Aortic smooth muscle cell (primary cell): Measurements from ENCODE around the gene GRIN3B. TPM values are rescaled to one million over a fixed set of nuclear protein-coding genes. Genes with fewer than 3 reads are reported as not detected.

Experiments used
- total RNA-seq: library from RNA; depleted of rRNA; stranded (reverse); fragments of >200 nt; gene quantifications from 2 replicates; pipeline ENCODE4 v1.2.3, GENCODE V29; 2014

The GRIN3B gene
- 0.06 TPM in 1 of 2 replicates, not detected in the other for total RNA-seq

GRCh38 chr19:1000095-1000494 lies at the start of gene GRIN3B:
Gene GRIN3B, plus strand, starts transcription at chr19:1000419. Its CDS starts 19 bp downstream, at chr19:1000438.

DNA sequence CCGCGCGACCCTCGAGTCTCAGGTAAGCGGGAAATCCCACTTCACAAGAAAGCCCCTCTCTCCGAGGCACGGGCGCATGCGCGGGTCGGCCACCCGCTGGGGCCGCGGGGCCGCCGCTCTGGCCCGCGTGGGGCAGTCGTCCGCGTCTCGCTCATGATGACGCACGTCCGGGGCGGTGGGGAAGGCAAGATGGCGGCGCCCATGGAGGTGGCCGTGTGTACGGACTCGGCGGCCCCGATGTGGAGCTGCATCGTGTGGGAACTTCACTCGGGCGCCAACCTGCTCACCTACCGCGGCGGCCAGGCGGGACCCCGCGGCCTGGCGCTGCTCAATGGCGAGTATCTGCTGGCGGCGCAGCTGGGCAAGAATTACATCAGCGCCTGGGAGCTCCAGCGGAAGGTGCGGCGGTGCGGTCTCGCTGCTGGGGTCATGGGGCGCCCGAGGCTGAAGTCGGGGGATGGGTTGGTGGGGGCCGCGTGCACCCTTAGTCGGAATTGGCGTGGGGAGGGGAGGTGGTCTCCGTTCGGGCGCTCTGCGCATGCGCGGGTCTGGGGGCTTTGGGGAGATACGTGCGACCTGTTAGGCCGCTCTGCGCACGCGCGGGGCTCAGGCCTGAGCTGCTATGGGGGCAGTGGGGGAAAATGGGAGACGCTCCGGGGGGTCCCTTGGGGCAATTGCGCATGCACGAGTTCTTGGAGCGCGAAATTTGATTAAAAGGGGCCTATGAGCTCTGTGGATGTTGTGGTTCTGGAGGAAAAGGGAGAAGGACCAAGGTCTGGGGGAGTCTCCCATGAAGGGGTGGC lies 15.9 kb upstream of the GRIN3B start, which contains the start of gene WDR18:
TSS of gene WDR18 (plus strand) at position 181 of the 803 bp plus-strand sequence. CDS start at position 190, 9 bp downstream.

GRCh38 chr19:1020868-1021425 lies 20.7 kb downstream of the GRIN3B start, which contains the start of gene TMEM259:
Gene TMEM259, minus strand, starts transcription at chr19:1021123. Its CDS starts 127 bp downstream, at chr19:1020996.

GRCh38 chr19:1025960-1026782 lies 26.0 kb downstream of the GRIN3B start, which contains the start of gene CNN2:
Gene CNN2, plus strand, starts transcription at chr19:1026608. Its CDS starts 54 bp downstream, at chr19:1026662.

GRCh38 chr19:1039646-1040475 lies 39.6 kb downstream of the GRIN3B start, which contains the start of gene ABCA7:
Gene ABCA7, plus strand, starts transcription at chr19:1040107. Its CDS starts 1,255 bp downstream, at chr19:1041362.

Other genes starting within 250 kb of the GRIN3B start
- gene MISP, start 249.3 kb upstream of the GRIN3B start, total RNA-seq = under 0.01 TPM in 1 of 2 replicates, not detected in the other
- gene PTBP1, start 203.0 kb upstream of the GRIN3B start, total RNA-seq = 71.4 and 77.9 TPM in 2 replicates
- gene PLPPR3, start 178.5 kb upstream of the GRIN3B start, total RNA-seq = not detected in 2 replicates
- not detected in 2 replicates for gene AZU1, start 172.6 kb upstream of the GRIN3B start, total RNA-seq
- gene PRTN3, start 159.4 kb upstream of the GRIN3B start, total RNA-seq = not detected in 2 replicates
- 0.12 and 0.26 TPM in 2 replicates for gene ELANE, start 148.1 kb upstream of the GRIN3B start, total RNA-seq
- 0.19 and 0.79 TPM in 2 replicates for gene CFD, start 140.8 kb upstream of the GRIN3B start, total RNA-seq
- gene MED16, start 107.2 kb upstream of the GRIN3B start, total RNA-seq = 20.1 and 23.5 TPM in 2 replicates
- gene RNU6-9, start 106.9 kb upstream of the GRIN3B start, total RNA-seq = not detected in 2 replicates
- 15.2 and 17.6 TPM in 2 replicates for gene R3HDM4, start 87.2 kb upstream of the GRIN3B start, total RNA-seq
- not detected in 2 replicates for gene KISS1R, start 83.1 kb upstream of the GRIN3B start, total RNA-seq
- gene ARID3A, start 74.4 kb upstream of the GRIN3B start, total RNA-seq = 6.0 and 6.1 TPM in 2 replicates
- 36.9 and 49.3 TPM in 2 replicates for gene WDR18, start 16.1 kb upstream of the GRIN3B start, total RNA-seq
- 41.5 and 49.9 TPM in 2 replicates for gene TMEM259, start 20.7 kb downstream of the GRIN3B start, total RNA-seq
- gene RNU6-2, start 21.1 kb downstream of the GRIN3B start, total RNA-seq = not detected in 2 replicates
- gene CNN2, start 26.2 kb downstream of the GRIN3B start, total RNA-seq = 64.7 and 87.6 TPM in 2 replicates
- 3.7 and 4.2 TPM in 2 replicates for gene ABCA7, start 39.7 kb downstream of the GRIN3B start, total RNA-seq
- 1.5 TPM in 2 replicates for gene ARHGAP45, start 66.7 kb downstream of the GRIN3B start, total RNA-seq
- gene POLR2E, start 95.0 kb downstream of the GRIN3B start, total RNA-seq = 88.9 and 116 TPM in 2 replicates
- gene GPX4, start 103.6 kb downstream of the GRIN3B start, total RNA-seq = 349 and 358 TPM in 2 replicates
- gene SBNO2, start 173.8 kb downstream of the GRIN3B start, total RNA-seq = 58.7 and 59.8 TPM in 2 replicates
- gene STK11, start 205.4 kb downstream of the GRIN3B start, total RNA-seq = 86.9 and 97.9 TPM in 2 replicates
- 1.2 and 2.8 TPM in 2 replicates for gene CBARP, start 237.6 kb downstream of the GRIN3B start, total RNA-seq
- 40.4 and 41.0 TPM in 2 replicates for gene ATP5F1D, start 241.3 kb downstream of the GRIN3B start, total RNA-seq
- 22.5 and 26.9 TPM in 2 replicates for gene MIDN, start 248.2 kb downstream of the GRIN3B start, total RNA-seq